GM23338 (cell line): Measurements from ENCODE around the gene ICA1L. TPM values are rescaled to one million over a fixed set of nuclear protein-coding genes. Genes with fewer than 3 reads are reported as not detected.
A peak's percentile ranks its signal among the peaks of the same experiment; 100 is the strongest.

Experiments
- ATAC-seq: fragments of 200-7000 bp; cut with Tn5 transposase; 3 replicates; pipeline ENCODE4 v1.9.1; 2020
- DNase-seq: peaks from one replicate; pipeline ENCODE4 v3.0.0-alpha.2; 2015; ENCODE audit warnings: low spot score
- H2AFZ ChIP-seq: fragments of 200-600 bp; sonication (generic); 2 replicates; pipeline ENCODE4 v1.8.0; 2016; ENCODE audit warnings: antibody characterized with exemption, mild to moderate bottlenecking, moderate library complexity
- H3F3A ChIP-seq: fragments of 200-600 bp; sonication (generic); replicated peaks from 2 replicates; pipeline ENCODE4 v1.8.0; 2017; ENCODE audit warnings: antibody characterized with exemption, mixed run types, low read depth
- H3K27ac ChIP-seq: fragments of 200-600 bp; sonication (generic); 2 replicates; pipeline ENCODE4 v1.6.1; 2016; ENCODE audit warnings: low read depth
- H3K27me3 ChIP-seq: fragments of 200-600 bp; sonication (generic); 2 replicates; pipeline ENCODE4 v1.8.0; 2016; ENCODE audit warnings: mild to moderate bottlenecking, mixed run types, moderate library complexity; ENCODE audit not compliant: insufficient read depth
- H3K36me3 ChIP-seq: fragments of 200-600 bp; sonication (generic); 2 replicates; pipeline ENCODE4 v1.8.0; 2016; ENCODE audit warnings: mild to moderate bottlenecking; ENCODE audit not compliant: insufficient read depth
- H3K4me1 ChIP-seq: fragments of 200-600 bp; sonication (generic); 2 replicates; pipeline ENCODE4 v1.8.0; 2016; ENCODE audit warnings: mild to moderate bottlenecking, moderate library complexity; ENCODE audit not compliant: insufficient read depth
- H3K4me2 ChIP-seq: fragments of 200-600 bp; sonication (generic); 2 replicates; pipeline ENCODE4 v1.7.1; 2017; ENCODE audit warnings: mixed run types
- H3K4me3 ChIP-seq: fragments of 200-600 bp; sonication (generic); 2 replicates; pipeline ENCODE4 v1.6.1; 2016; ENCODE audit warnings: mixed run types
- H3K79me2 ChIP-seq: fragments of 200-600 bp; sonication (generic); replicated peaks from 2 replicates; pipeline ENCODE4 v1.8.0; 2017; ENCODE audit warnings: mild to moderate bottlenecking; ENCODE audit not compliant: insufficient read depth
- H3K9me2 ChIP-seq: fragments of 200-600 bp; sonication (generic); 2 replicates; pipeline ENCODE4 v1.8.0; 2017; ENCODE audit not compliant: insufficient read depth
- H4K20me1 ChIP-seq: fragments of 200-600 bp; sonication (generic); replicated peaks from 2 replicates; pipeline ENCODE4 v1.8.0; 2017; ENCODE audit warnings: mild to moderate bottlenecking; ENCODE audit not compliant: insufficient read depth
- H3K27ac Mint-ChIP-seq: 2 replicates; pipeline ENCODE4 v1.8.0; 2020; ENCODE audit warnings: inconsistent platforms, mild to moderate bottlenecking, moderate library complexity, mixed read lengths
- H3K27me3 Mint-ChIP-seq: 3 replicates; pipeline ENCODE4 v1.8.0; 2022; ENCODE audit warnings: low read depth, mild to moderate bottlenecking, moderate library complexity, mixed read lengths, inconsistent platforms; ENCODE audit not compliant: insufficient read depth, poor library complexity
- H3K36me3 Mint-ChIP-seq: 3 replicates; pipeline ENCODE4 v1.8.0; 2021; ENCODE audit warnings: low read depth, mild to moderate bottlenecking, inconsistent platforms, moderate library complexity, mixed read lengths
- H3K4me1 Mint-ChIP-seq: 3 replicates; pipeline ENCODE4 v1.8.0; 2020; ENCODE audit warnings: mild to moderate bottlenecking, inconsistent platforms, mixed read lengths
- H3K4me3 Mint-ChIP-seq: 3 replicates; pipeline ENCODE4 v1.8.0; 2021; ENCODE audit warnings: moderate library complexity, mild to moderate bottlenecking, inconsistent platforms, mixed read lengths
- H3K9me3 Mint-ChIP-seq: 3 replicates; pipeline ENCODE4 v1.8.0; 2020; ENCODE audit warnings: moderate library complexity, mild to moderate bottlenecking, inconsistent platforms, mixed read lengths
- CREB1 ChIP-seq: fragments of 250-450 bp; sonication (Bioruptor Pico); IDR thresholded peaks from 2 replicates; pipeline ENCODE4 v1.5.0; 2020; ENCODE audit warnings: low read depth, mild to moderate bottlenecking, moderate library complexity
- EZH2 ChIP-seq: fragments of 200-600 bp; sonication (generic); IDR thresholded peaks from one replicate; pipeline ENCODE4 v1.8.0; 2017; ENCODE audit warnings: antibody characterized with exemption, mild to moderate bottlenecking, low read depth; ENCODE audit not compliant: unreplicated experiment
- EZH2phosphoT487 ChIP-seq: fragments of 200-600 bp; sonication (generic); IDR thresholded peaks from one replicate; pipeline ENCODE4 v1.8.1; 2018; ENCODE audit warnings: antibody characterized with exemption; ENCODE audit not compliant: unreplicated experiment
- JUNB ChIP-seq: IDR thresholded peaks from one replicate; pipeline ENCODE4 v1.6.1; 2016; ENCODE audit warnings: antibody characterized with exemption; ENCODE audit not compliant: unreplicated experiment
- NANOG ChIP-seq: IDR thresholded peaks from 2 replicates; pipeline ENCODE4 v1.6.1; 2016; ENCODE audit warnings: antibody characterized with exemption, borderline replicate concordance
- POLR2AphosphoS5 ChIP-seq: IDR thresholded peaks from 2 replicates; pipeline ENCODE4 v1.6.1; 2016; ENCODE audit warnings: antibody characterized with exemption, low read depth
- STAT1 ChIP-seq: IDR thresholded peaks from one replicate; pipeline ENCODE4 v1.6.1; 2016; ENCODE audit warnings: antibody characterized with exemption; ENCODE audit not compliant: unreplicated experiment
- ZNF114 ChIP-seq: fragments of 250-450 bp; sonication (Bioruptor Pico); IDR thresholded peaks from 2 replicates; pipeline ENCODE4 v1.5.0; 2020; ENCODE audit warnings: mild to moderate bottlenecking, moderate library complexity
- ZNF331 ChIP-seq: fragments of 250-450 bp; sonication (Bioruptor Pico); IDR thresholded peaks from 2 replicates; pipeline ENCODE4 v1.5.0; 2020; ENCODE audit warnings: low read depth, mild to moderate bottlenecking, moderate library complexity
- polyA plus RNA-seq: library from polyadenylated mRNA; unstranded; fragments of >200 nt; fragmentation: Nextera tagmentation; extraction: Ambion mirVana; gene quantifications from 2 replicates; pipeline ENCODE4 v1.2.1, GENCODE V29; 2016
- total RNA-seq: library from RNA; depleted of rRNA; stranded (reverse); fragments of >200 nt; shearing (Covaris generic); gene quantifications from 2 replicates; pipeline ENCODE4 v1.2.3, GENCODE V29; 2014
- TF ChIP-seq, protein P1 (sequence below): IDR thresholded peaks from one replicate; pipeline ENCODE4 v1.6.1; 2018; ENCODE audit warnings: antibody characterized with exemption; ENCODE audit not compliant: unreplicated experiment
- TF ChIP-seq, protein P2 (sequence below), 2 experiments: fragments of 200-600 bp in 1 of 2; sonication (generic) in 1 of 2; conservative IDR thresholded peaks; 2 replicates each; pipeline versions ENCODE4 v1.5.1 to v1.6.1; 2016 to 2017; ENCODE audit warnings: antibody characterized with exemption in 2 of 2, low read depth in 2 of 2, mild to moderate bottlenecking in 2 of 2, moderate library complexity in 1 of 2
- TF ChIP-seq, protein P3 (sequence below): fragments of 250-450 bp; sonication (Bioruptor Pico); IDR thresholded peaks from 2 replicates; pipeline ENCODE4 v1.5.0; 2020; ENCODE audit warnings: mild to moderate bottlenecking, moderate library complexity
- TF ChIP-seq, protein P4 (sequence below): IDR thresholded peaks from 2 replicates; pipeline ENCODE4 v1.6.1; 2016; ENCODE audit warnings: antibody characterized with exemption

ICA1L gene
- total and polyA plus RNA-seq, 2 experiments from 2014 or later = 1.6 to 7.2 TPM

DNA sequence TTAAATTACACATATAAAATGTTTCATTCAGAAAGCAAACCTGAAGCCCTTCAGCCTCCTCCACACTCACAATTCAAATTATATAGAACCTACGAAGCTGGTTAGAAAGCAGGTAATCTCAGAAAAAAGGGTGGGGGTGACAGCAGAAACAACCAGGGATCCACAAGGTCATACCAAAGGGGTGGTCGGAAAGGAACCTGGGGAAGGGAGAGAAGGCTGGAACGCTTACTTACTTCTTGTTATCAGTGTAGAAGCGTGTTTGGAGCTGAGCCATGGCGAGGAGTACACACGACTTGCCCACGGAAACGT lies 39.6 kb upstream of the ICA1L start:
- H3K27ac Mint-ChIP-seq = peak overlapping the region; percentile 99
- H3K9me3 Mint-ChIP-seq = peaks cover 3% of the 10 kb centered on the region; the same call in 1 of the 3 replicates
- H3K36me3 ChIP-seq = peaks cover 7% of the 10 kb centered on the region
- peak overlapping the region; percentile 100 for H3K4me3 Mint-ChIP-seq
- H3K36me3 Mint-ChIP-seq = peaks cover 33% of the 10 kb centered on the region
- no peak for TF ChIP-seq STAT1
- TF ChIP-seq NANOG = no peak
- no peak for TF ChIP-seq ZNF331 (CRISPR knock-in tag)
- TF ChIP-seq POLR2AphosphoS5 = no peak
- TF ChIP-seq, protein P1, sequence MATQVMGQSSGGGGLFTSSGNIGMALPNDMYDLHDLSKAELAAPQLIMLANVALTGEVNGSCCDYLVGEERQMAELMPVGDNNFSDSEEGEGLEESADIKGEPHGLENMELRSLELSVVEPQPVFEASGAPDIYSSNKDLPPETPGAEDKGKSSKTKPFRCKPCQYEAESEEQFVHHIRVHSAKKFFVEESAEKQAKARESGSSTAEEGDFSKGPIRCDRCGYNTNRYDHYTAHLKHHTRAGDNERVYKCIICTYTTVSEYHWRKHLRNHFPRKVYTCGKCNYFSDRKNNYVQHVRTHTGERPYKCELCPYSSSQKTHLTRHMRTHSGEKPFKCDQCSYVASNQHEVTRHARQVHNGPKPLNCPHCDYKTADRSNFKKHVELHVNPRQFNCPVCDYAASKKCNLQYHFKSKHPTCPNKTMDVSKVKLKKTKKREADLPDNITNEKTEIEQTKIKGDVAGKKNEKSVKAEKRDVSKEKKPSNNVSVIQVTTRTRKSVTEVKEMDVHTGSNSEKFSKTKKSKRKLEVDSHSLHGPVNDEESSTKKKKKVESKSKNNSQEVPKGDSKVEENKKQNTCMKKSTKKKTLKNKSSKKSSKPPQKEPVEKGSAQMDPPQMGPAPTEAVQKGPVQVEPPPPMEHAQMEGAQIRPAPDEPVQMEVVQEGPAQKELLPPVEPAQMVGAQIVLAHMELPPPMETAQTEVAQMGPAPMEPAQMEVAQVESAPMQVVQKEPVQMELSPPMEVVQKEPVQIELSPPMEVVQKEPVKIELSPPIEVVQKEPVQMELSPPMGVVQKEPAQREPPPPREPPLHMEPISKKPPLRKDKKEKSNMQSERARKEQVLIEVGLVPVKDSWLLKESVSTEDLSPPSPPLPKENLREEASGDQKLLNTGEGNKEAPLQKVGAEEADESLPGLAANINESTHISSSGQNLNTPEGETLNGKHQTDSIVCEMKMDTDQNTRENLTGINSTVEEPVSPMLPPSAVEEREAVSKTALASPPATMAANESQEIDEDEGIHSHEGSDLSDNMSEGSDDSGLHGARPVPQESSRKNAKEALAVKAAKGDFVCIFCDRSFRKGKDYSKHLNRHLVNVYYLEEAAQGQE = no peak
- no peak for TF ChIP-seq ZNF114 (CRISPR knock-in tag)
- TF ChIP-seq, protein P2, sequence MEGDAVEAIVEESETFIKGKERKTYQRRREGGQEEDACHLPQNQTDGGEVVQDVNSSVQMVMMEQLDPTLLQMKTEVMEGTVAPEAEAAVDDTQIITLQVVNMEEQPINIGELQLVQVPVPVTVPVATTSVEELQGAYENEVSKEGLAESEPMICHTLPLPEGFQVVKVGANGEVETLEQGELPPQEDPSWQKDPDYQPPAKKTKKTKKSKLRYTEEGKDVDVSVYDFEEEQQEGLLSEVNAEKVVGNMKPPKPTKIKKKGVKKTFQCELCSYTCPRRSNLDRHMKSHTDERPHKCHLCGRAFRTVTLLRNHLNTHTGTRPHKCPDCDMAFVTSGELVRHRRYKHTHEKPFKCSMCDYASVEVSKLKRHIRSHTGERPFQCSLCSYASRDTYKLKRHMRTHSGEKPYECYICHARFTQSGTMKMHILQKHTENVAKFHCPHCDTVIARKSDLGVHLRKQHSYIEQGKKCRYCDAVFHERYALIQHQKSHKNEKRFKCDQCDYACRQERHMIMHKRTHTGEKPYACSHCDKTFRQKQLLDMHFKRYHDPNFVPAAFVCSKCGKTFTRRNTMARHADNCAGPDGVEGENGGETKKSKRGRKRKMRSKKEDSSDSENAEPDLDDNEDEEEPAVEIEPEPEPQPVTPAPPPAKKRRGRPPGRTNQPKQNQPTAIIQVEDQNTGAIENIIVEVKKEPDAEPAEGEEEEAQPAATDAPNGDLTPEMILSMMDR (conservative IDR thresholded peaks at IDR 0.05; ENCODE audit: low read depth in 2 of 2) = no peak
- TF ChIP-seq, protein P3, sequence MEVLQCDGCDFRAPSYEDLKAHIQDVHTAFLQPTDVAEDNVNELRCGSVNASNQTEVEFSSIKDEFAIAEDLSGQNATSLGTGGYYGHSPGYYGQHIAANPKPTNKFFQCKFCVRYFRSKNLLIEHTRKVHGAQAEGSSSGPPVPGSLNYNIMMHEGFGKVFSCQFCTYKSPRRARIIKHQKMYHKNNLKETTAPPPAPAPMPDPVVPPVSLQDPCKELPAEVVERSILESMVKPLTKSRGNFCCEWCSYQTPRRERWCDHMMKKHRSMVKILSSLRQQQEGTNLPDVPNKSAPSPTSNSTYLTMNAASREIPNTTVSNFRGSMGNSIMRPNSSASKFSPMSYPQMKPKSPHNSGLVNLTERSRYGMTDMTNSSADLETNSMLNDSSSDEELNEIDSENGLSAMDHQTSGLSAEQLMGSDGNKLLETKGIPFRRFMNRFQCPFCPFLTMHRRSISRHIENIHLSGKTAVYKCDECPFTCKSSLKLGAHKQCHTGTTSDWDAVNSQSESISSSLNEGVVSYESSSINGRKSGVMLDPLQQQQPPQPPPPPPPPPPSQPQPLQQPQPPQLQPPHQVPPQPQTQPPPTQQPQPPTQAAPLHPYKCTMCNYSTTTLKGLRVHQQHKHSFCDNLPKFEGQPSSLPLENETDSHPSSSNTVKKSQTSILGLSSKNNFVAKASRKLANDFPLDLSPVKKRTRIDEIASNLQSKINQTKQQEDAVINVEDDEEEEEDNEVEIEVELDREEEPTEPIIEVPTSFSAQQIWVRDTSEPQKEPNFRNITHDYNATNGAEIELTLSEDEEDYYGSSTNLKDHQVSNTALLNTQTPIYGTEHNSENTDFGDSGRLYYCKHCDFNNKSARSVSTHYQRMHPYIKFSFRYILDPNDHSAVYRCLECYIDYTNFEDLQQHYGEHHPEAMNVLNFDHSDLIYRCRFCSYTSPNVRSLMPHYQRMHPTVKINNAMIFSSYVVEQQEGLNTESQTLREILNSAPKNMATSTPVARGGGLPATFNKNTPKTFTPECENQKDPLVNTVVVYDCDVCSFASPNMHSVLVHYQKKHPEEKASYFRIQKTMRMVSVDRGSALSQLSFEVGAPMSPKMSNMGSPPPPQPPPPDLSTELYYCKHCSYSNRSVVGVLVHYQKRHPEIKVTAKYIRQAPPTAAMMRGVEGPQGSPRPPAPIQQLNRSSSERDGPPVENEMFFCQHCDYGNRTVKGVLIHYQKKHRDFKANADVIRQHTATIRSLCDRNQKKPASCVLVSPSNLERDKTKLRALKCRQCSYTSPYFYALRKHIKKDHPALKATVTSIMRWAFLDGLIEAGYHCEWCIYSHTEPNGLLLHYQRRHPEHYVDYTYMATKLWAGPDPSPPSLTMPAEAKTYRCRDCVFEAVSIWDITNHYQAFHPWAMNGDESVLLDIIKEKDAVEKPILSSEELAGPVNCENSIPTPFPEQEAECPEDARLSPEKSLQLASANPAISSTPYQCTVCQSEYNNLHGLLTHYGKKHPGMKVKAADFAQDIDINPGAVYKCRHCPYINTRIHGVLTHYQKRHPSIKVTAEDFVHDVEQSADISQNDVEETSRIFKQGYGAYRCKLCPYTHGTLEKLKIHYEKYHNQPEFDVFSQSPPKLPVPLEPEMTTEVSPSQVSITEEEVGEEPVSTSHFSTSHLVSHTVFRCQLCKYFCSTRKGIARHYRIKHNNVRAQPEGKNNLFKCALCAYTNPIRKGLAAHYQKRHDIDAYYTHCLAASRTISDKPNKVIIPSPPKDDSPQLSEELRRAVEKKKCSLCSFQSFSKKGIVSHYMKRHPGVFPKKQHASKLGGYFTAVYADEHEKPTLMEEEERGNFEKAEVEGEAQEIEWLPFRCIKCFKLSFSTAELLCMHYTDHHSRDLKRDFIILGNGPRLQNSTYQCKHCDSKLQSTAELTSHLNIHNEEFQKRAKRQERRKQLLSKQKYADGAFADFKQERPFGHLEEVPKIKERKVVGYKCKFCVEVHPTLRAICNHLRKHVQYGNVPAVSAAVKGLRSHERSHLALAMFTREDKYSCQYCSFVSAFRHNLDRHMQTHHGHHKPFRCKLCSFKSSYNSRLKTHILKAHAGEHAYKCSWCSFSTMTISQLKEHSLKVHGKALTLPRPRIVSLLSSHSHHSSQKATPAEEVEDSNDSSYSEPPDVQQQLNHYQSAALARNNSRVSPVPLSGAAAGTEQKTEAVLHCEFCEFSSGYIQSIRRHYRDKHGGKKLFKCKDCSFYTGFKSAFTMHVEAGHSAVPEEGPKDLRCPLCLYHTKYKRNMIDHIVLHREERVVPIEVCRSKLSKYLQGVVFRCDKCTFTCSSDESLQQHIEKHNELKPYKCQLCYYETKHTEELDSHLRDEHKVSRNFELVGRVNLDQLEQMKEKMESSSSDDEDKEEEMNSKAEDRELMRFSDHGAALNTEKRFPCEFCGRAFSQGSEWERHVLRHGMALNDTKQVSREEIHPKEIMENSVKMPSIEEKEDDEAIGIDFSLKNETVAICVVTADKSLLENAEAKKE = no peak
- no peak for TF ChIP-seq CREB1 (CRISPR knock-in tag)
- no peak for TF ChIP-seq JUNB
- TF ChIP-seq EZH2phosphoT487 = no peak
- no peak for TF ChIP-seq EZH2
- TF ChIP-seq, protein P4, sequence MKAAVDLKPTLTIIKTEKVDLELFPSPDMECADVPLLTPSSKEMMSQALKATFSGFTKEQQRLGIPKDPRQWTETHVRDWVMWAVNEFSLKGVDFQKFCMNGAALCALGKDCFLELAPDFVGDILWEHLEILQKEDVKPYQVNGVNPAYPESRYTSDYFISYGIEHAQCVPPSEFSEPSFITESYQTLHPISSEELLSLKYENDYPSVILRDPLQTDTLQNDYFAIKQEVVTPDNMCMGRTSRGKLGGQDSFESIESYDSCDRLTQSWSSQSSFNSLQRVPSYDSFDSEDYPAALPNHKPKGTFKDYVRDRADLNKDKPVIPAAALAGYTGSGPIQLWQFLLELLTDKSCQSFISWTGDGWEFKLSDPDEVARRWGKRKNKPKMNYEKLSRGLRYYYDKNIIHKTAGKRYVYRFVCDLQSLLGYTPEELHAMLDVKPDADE = no peak
- H2AFZ ChIP-seq = peak overlapping the region; percentile 85; the same call in 1 of the 2 replicates
- ATAC-seq (peak; percentile 15), DNase-seq (no peak)
- peak overlapping the region; percentile 78 for H3K4me3 ChIP-seq
- H3K4me1 ChIP-seq = no peaks in the 10 kb centered on the region
- peaks cover 15% of the 10 kb centered on the region; the same call in 1 of the 2 replicates for H4K20me1 ChIP-seq
- no peaks in the 10 kb centered on the region for H3F3A ChIP-seq
- H3K27me3 ChIP-seq = no peaks in the 10 kb centered on the region
- no peaks in the 10 kb centered on the region for H3K27me3 Mint-ChIP-seq
- no peaks in the 10 kb centered on the region for H3K9me2 ChIP-seq
- H3K4me1 Mint-ChIP-seq = peaks cover 5% of the 10 kb centered on the region; the same call in 2 of the 3 replicates
- peak overlapping the region; percentile 93 for H3K27ac ChIP-seq
- peaks cover 53% of the 10 kb centered on the region for H3K79me2 ChIP-seq
- peak overlapping the region; percentile 93 for H3K4me2 ChIP-seq
